GM18505 (cell line): Measurements from ENCODE around the gene SOCS7.

Experiments used
- ATAC-seq: cut with Tn5 transposase; IDR thresholded peaks from one replicate; pipeline ENCODE4 v1.9.1; 2021; ENCODE audit not compliant: unreplicated experiment
- POLR2A ChIP-seq: IDR thresholded peaks from 4 replicates; pipeline ENCODE4 v1.6.1; 2011; ENCODE audit warnings: borderline replicate concordance; ENCODE audit not compliant: insufficient read depth, insufficient read length; ENCODE audit errors: extremely low read depth

SOCS7 gene

GRCh38 chr17:38452719-38453118, 101.1 kb downstream of the SOCS7 start:
- no peak for TF ChIP-seq POLR2A

DNA sequence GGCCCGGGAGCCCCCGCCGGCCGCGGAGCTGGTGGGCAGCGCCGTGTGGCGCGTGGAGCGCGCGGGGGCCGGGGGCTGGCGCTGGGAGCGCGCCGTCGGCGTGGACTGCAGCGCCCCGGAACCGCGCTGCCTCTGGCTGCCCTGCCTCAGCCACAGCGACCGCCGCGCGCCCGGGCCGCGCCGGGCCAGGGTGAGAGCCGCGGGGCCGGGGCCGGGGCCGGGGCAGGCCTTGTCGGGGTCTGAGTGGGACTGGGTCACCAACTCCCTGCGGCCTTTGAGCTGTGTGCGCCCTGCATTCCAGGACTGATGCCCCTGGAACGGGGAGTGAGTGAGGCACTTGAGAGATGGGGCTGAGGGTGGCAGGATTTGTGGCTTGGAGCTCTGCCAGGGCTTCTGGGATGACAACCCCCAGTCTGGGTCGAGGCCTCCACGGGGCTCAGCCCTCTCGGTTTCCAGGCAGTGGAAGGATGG, 102.3 kb downstream of the SOCS7 start:
- ATAC-seq = no peak
- TF ChIP-seq POLR2A = no peak

More at GRCh38 chr17:38452719-38453118, 101.1 kb downstream of the SOCS7 start:
- no peak for ATAC-seq

DNA sequence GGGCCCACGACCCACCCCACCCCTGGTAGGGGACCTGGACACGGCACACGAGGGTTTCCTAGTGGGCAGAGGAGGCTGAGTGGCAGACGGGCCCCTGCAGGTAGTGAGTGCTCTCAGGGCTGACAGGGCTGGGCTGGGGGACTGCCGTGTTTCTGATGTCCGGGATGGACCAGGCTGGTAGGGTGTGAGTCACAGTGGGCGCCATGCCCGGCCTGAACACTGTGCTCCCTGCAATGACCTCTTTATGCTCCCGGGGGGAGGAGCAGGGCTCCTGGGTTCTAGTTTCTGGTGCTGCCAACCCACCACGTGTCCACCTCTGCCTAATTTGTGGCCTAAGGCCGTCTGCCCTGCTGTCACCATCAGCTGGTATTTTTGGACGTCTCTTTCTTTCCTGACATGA, 102.9 kb downstream of the SOCS7 start:
- no peak for TF ChIP-seq POLR2A
- ATAC-seq = no peak
